ENCODE measurements around the gene KPNB1.

The KPNB1 gene

GRCh38 chr17:47649153-47649971 lies at the start of gene KPNB1:
KPNB1 (plus strand) TSS chr17:47649919; CDS start chr17:47650245, 326 bp downstream.
- DNase-seq (ENCODE audit: low spot score) (peak; percentile 96), FAIRE-seq (peak; percentile 98)

GRCh38 chr17:47603830-47604597 lies 45.7 kb upstream of the KPNB1 start:
- no peak for DNase-seq (ENCODE audit: low spot score)
- FAIRE-seq, result no peak

GRCh38 chr17:47604598-47604927 lies 45.2 kb upstream of the KPNB1 start:
- DNase-seq (ENCODE audit: low spot score) (no peak), FAIRE-seq (no peak)

GRCh38 chr17:47605011-47605410 lies 44.7 kb upstream of the KPNB1 start:
- DNase-seq (ENCODE audit: low spot score) (no peak), FAIRE-seq (no peak)

GRCh38 chr17:47607481-47607880 lies 42.2 kb upstream of the KPNB1 start:
- FAIRE-seq (no peak), DNase-seq (ENCODE audit: low spot score) (no peak)

- FAIRE-seq (no peak), DNase-seq (ENCODE audit: low spot score) (no peak)
Measured at GRCh38 chr17:47611372-47612350, 38.1 kb upstream of the KPNB1 start.

- FAIRE-seq, result no peak
- DNase-seq (ENCODE audit: low spot score), result peak; percentile 38
Measured at GRCh38 chr17:47615766-47616424, 33.8 kb upstream of the KPNB1 start.

GRCh38 chr17:47618410-47618809 lies 31.3 kb upstream of the KPNB1 start:
- FAIRE-seq, result no peak
- DNase-seq (ENCODE audit: low spot score), result no peak

GRCh38 chr17:47620503-47621245 lies 29.0 kb upstream of the KPNB1 start:
- DNase-seq (ENCODE audit: low spot score) (no peak), FAIRE-seq (no peak)

GRCh38 chr17:47621293-47622179 lies 28.2 kb upstream of the KPNB1 start:
- FAIRE-seq, result peak; percentile 27
- peak; percentile 91 for DNase-seq (ENCODE audit: low spot score)

- FAIRE-seq (no peak), DNase-seq (ENCODE audit: low spot score) (no peak)
Measured at GRCh38 chr17:47622180-47622549, 27.6 kb upstream of the KPNB1 start.

- DNase-seq (ENCODE audit: low spot score), result no peak
- no peak for FAIRE-seq
Measured at GRCh38 chr17:47624727-47625068, 25.0 kb upstream of the KPNB1 start.

GRCh38 chr17:47628014-47628566 lies 21.6 kb upstream of the KPNB1 start:
- no peak for FAIRE-seq
- no peak for DNase-seq (ENCODE audit: low spot score)

- FAIRE-seq (no peak), DNase-seq (ENCODE audit: low spot score) (no peak)
Measured at GRCh38 chr17:47629826-47630225, 19.9 kb upstream of the KPNB1 start.

GRCh38 chr17:47630614-47631013 lies 19.1 kb upstream of the KPNB1 start:
- DNase-seq (ENCODE audit: low spot score) (no peak), FAIRE-seq (no peak)

- DNase-seq (ENCODE audit: low spot score) (no peak), FAIRE-seq (no peak)
Measured at GRCh38 chr17:47632991-47633390, 16.7 kb upstream of the KPNB1 start.

GRCh38 chr17:47633996-47634395 lies 15.7 kb upstream of the KPNB1 start:
- FAIRE-seq, result no peak
- no peak for DNase-seq (ENCODE audit: low spot score)

GRCh38 chr17:47634870-47635269 lies 14.8 kb upstream of the KPNB1 start:
- DNase-seq (ENCODE audit: low spot score) (no peak), FAIRE-seq (no peak)

GRCh38 chr17:47635734-47636133 lies 14.0 kb upstream of the KPNB1 start:
- no peak for FAIRE-seq
- DNase-seq (ENCODE audit: low spot score), result no peak

All from urothelium cell line (cell line).